ENCODE data around the gene DDX1.

The DDX1 gene

GRCh38 chr2:15625344-15626036 is 33.8 kb downstream of the DDX1 start:
- Histone ChIP-seq H3K4me3 (no peak overlapping the region), H3K27ac (no peak overlapping the region)

DNA sequence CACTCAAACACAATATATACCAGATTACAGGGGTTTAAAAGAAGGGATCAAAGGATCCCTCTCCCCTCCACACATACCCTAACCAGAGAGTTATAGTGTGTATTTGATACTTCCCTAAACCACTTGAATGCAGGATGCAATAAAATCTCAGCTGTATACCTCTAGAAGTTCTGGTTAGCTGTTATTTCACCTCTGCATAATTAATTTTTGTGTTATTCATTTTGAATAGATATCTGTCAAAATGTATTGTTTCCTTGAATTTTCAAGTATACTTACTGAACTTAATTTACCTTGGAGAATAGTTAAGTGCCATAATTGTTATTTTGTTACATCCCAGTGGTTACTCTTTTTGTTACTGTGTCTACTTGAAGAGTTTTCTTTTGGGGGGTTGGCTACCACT is 34.5 kb downstream of the DDX1 start:
- Histone ChIP-seq H3K27ac (no peak overlapping the region), H3K4me3 (no peak overlapping the region)

DNA sequence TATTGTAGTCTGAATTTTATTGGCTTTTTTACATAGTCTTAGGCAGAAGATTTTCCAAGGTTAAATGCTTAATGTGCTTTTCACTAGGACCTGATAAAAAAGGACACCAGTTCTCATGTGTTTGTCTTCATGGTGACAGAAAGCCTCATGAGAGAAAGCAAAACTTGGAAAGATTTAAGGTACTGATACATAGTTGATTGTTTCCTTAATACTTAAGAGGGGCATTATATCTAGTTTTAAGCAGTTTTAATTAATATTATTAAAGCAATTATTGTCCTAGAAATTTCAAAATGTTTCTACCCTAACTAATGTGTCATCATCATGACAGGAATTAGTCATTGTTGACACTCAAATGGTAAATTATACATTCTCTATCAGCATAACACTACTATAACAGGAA is 35.3 kb downstream of the DDX1 start:
- Histone ChIP-seq H3K27ac (no peak overlapping the region), H3K4me3 (no peak overlapping the region)

DNA sequence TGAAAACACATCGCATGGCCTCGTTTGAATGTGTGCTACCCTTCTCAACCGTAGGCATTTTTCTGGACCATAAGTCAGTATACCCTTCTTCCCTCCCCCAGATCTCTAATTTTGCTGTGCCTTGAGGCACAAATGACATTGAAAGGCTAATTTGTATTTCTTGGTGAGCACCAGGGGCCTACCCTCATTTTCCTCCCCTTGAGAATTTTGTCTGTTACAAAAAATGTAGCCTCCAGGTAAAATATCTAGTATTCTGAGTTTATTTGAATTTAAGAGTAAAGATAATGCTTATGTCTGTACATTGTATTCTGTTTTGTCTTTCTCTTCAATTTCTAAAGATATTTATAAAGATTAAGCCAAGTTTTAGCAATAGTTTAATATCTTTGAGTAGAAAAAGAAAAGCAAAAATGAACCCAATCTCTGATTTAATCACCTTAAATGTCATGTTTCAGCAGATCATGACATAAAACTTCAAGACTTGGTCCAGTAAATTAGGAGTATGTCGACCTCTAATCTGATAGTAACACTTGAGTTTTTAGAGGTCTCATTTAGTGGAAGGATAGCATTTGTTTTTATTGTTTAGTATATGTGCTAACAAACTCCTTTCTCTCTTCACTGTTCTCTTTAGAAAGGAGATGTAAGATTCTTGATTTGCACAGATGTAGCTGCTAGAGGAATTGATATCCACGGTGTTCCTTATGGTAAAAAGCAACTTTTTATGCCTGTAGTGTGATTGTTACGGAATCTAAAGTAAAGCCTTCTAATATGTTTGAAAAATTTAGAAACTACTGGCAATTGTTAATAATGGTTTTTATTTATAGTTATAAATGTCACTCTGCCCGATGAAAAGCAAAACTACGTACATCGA is 36.4 kb downstream of the DDX1 start:
- Histone ChIP-seq H3K4me3 (no peak overlapping the region), H3K27ac (no peak overlapping the region)

- Histone ChIP-seq H3K27ac (no peak overlapping the region), H3K4me3 (no peak overlapping the region)
These were observed 37.5 kb downstream of the DDX1 start for GRCh38 chr2:15628899-15629855.

DNA sequence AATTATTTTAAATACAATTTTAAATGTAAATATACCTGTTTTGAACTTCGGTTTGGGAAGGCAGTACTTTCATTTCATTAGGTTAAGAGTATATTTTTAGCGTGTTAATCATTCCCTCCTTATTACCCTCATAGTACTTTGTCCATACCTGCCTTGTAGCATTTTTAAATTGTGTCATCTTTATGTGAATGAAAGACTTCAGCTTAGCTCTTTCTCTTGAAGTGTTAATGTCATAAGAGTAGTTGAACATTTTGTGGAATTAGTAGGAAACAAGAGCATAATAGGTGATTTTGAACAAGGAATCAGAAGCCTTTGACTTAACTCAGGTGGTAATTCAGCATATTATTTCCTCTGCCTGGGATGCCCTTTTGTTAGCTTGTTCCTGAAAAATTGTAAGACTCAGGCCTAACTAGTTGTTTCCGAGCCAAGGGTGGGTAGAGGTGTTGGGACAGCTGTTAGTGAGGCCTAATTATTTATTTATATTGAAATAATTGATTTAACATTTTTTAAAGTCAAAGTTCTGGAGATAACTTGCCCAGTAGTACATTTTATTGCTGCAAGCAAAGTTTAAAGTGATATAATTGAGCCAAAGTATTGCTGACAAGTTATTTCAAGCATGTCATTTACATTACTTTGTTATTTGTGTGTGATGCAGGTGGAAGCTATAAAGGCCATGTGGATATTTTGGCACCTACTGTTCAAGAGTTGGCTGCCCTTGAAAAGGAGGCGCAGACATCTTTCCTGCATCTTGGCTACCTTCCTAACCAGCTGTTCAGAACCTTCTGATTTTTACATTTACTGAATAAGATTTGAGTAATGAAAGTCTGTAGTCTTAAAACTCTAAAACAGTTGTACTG is 38.7 kb downstream of the DDX1 start:
- peak overlapping the region in 1 of 21 experiments; percentile 39 for H3K27ac ChIP-seq

GRCh38 chr2:15630978-15631719 is 39.5 kb downstream of the DDX1 start:
- Histone ChIP-seq H3K4me3 (no peak overlapping the region), H3K27ac (no peak overlapping the region)

More for the DNA sequence above, 38.7 kb downstream of the DDX1 start:
- no peak overlapping the region for H3K4me3 ChIP-seq

DNA sequence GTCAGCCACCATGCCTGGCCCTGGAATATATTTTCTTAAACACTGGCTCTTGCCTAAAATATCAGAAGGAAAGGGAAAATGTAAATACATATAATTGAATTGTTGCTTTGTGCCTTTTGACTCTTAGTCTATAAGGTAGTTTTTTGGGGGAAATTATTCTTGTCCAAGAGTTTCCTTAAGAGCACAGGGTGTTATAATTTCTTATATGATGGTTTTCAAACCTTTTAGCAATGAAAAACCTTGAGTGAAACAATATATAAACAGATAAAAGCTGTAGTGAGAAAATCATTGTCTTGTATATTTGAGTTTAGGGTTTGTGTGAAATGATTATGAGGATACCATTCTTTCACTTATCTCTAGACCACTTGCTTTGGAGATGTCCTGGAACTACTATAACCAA is 40.2 kb downstream of the DDX1 start:
- no peak overlapping the region for H3K4me3 ChIP-seq
- no peak overlapping the region for H3K27ac ChIP-seq

DNA sequence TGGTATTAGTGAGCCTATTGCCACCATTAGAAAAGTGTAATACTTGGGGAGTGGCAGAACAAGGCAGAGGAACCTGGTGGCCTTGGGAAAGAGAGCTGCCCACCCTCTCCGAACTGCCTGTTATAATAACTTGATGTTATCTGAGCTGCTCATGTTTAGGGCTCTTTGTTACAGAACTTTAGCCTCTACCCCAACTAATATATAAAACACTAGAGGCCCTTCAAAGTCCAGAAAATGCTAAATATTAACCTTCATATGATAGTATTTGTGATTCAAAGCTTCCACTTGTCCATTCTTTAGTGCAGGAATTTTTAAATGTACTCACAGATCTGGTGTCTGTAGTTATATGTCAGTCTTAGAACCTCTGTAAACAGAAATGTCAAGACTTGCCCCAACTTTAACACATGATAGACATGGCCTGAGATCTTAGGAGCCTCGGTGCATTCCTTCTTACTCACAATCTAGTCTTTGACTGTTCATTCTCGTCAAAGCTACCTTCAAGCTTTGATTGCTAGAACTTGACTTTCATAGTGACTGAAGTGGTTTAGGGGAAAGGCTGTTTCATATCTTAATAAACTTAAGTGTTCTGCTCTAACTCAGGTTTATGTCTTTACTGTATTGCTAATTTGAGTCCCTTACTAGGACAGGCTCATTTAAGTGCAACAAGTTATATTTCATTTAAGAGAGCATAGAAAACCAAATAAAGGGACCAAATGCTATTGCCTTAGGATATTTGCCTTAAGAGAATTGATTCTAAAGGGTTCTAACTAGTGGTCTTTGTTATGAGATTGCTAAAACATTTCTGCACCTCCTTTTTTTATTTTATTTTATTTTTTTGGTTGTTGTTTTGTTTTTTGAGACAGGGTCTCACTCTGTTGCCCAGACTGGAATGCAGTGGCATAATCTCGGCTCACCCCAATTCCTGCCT is 41.6 kb downstream of the DDX1 start:
- Histone ChIP-seq H3K27ac (no peak overlapping the region), H3K4me3 (no peak overlapping the region)

DNA sequence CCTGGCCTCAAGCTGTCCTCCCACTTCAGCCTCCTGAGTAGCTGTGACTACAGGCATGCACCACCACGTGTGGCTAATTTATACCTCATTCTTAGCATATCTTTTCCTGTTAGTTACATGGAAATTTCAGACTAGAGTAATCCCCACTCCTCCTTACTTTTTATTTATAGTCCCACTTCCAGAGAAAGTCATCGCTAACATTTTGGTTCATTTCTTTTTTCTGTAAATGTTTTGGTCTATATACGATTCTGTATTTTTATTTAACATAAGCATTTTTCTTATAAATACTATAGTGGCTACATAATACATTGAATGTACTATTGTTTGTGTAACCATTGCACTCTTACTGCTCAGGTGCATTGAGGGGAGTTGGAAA is 42.3 kb downstream of the DDX1 start:
- Histone ChIP-seq H3K4me3 (no peak overlapping the region), H3K27ac (no peak overlapping the region)

- no peak overlapping the region for H3K27ac ChIP-seq
- no peak overlapping the region for H3K4me3 ChIP-seq
These were observed 43.3 kb downstream of the DDX1 start for GRCh38 chr2:15634846-15635490.

GRCh38 chr2:15636972-15637785 is 45.5 kb downstream of the DDX1 start:
- Histone ChIP-seq H3K27ac (peak overlapping the region in 2 of 21 experiments; percentile 43 to 45), H3K4me3 (no peak overlapping the region)

DNA sequence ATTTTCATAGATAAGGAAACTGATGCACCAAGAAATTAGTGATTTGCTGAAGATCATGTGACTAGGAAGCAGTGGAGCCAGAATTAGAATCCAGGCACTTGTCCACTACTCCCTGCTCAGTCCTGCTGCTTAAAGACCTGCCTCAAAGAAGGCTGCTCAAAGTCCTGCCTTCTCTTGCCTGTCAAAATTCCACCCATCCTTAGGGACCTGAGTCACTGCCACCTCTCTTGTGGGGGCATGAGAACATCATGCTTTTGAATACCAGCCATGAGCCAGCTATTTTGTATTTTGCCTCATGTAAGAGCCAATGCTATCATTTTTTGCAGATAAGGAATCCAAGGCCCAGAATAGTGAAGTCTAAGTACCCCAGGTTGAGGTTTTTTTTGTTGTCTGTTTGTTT is 47.1 kb downstream of the DDX1 start:
- no peak overlapping the region for H3K27ac ChIP-seq
- H3K4me3 ChIP-seq, result no peak overlapping the region

DNA sequence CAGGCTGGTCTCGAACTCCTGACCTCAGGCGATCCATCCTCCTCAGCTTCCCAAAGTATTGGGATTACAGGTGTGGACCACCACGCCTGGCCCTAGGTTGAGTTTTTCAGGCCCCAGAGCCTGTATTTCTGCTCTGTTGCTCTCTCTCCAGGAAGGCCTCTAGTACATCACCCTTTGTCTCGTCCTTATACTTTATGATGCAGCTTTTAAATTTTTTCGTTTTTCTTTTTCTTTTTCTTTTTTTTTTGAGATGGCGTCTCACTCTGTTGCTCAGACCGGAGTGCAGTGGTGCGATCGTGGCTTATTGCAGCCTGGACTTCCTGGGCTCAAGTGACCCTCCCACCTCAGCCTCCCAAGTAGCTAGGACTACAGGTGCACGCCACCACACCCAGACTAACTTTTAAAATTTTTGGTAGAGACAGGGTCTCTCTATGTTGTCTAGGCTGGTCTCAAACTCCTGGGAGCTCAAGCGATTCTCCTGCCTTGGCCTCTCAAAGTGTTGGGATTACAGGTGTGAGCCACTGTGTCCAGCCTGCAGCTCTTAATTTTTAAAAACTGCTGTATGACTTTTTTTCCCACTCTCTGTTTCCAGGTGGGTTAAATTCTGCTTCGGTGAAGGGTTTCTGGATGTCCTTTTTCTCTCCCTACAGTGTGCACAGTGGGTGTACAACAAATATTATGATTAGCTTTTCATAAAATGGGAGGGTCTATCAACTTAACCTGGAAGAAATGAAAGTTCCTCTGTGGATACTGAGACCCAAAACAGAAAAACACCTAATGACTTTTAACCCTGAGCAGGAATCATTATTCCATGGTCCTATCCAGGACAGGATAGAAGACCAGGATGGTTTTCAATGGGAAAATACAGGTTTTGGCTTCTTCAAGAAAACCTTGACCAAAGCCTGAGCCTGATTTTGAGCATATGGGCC is 47.9 kb downstream of the DDX1 start:
- no peak overlapping the region for H3K4me3 ChIP-seq
- H3K27ac ChIP-seq, result no peak overlapping the region

- H3K4me3 ChIP-seq, result no peak overlapping the region
- no peak overlapping the region for H3K27ac ChIP-seq
These were observed 48.6 kb downstream of the DDX1 start for GRCh38 chr2:15640261-15640711.
